SJCRH30 (cell line): ENCODE measurements around the gene CCDC88C. TPM values are rescaled to one million over a fixed set of nuclear protein-coding genes. Genes with fewer than 3 reads are reported as not detected.

Experiments
- DNase-seq, 2 experiments: peaks; one replicate each; pipeline ENCODE4 v3.0.0-alpha.2; 2015 to 2020
- H3K27ac ChIP-seq: fragments of 250-450 bp; sonication (Bioruptor Pico); 2 replicates; pipeline ENCODE4 v1.5.1; 2020; ENCODE audit warnings: mild to moderate bottlenecking, moderate library complexity
- H3K27me3 ChIP-seq: fragments of 250-450 bp; sonication (Bioruptor Pico); 2 replicates; pipeline ENCODE4 v1.5.1; 2020; ENCODE audit warnings: mild to moderate bottlenecking, moderate library complexity
- H3K36me3 ChIP-seq: fragments of 250-450 bp; sonication (Bioruptor Pico); 2 replicates; pipeline ENCODE4 v1.5.1; 2020; ENCODE audit warnings: mild to moderate bottlenecking, moderate library complexity
- H3K4me1 ChIP-seq: fragments of 250-450 bp; sonication (Bioruptor Pico); 2 replicates; pipeline ENCODE4 v1.5.1; 2020; ENCODE audit warnings: mild to moderate bottlenecking, moderate library complexity
- H3K4me3 ChIP-seq: fragments of 250-450 bp; sonication (Bioruptor Pico); 2 replicates; pipeline ENCODE4 v1.5.1; 2020; ENCODE audit warnings: mild to moderate bottlenecking, moderate library complexity
- H3K9me3 ChIP-seq: fragments of 250-450 bp; sonication (Bioruptor Pico); replicated peaks from 2 replicates; pipeline ENCODE4 v1.5.1; 2020; ENCODE audit warnings: mild to moderate bottlenecking, moderate library complexity
- total RNA-seq: library from RNA; depleted of rRNA; stranded (reverse); fragments of >200 nt; shearing (Covaris generic); gene quantifications from 2 replicates; pipeline ENCODE4 v1.2.3, GENCODE V29; 2014

Gene CCDC88C
- total RNA-seq, 1 experiment from 2014 or later: 8.9 TPM

GRCh38 chr14:91371990-91372375 lies 45.6 kb downstream of the CCDC88C start:
- Histone ChIP-seq H3K4me1 (peaks cover 46% of the 10 kb centered on the region), H3K27ac (no peak overlapping the region), H3K9me3 (no peaks in the 10 kb centered on the region), H3K4me3 (no peak overlapping the region), H3K27me3 (no peaks in the 10 kb centered on the region), H3K36me3 (no peaks in the 10 kb centered on the region)
- DNase-seq: no peak

- Histone ChIP-seq H3K36me3 (no peaks in the 10 kb centered on the region), H3K27ac (no peak overlapping the region), H3K4me3 (no peak overlapping the region), H3K4me1 (peaks cover 46% of the 10 kb centered on the region), H3K9me3 (no peaks in the 10 kb centered on the region), H3K27me3 (no peaks in the 10 kb centered on the region)
- DNase-seq: peak in 1 of 2 experiments; percentile 21
Measured at GRCh38 chr14:91371011-91371989, 46.3 kb downstream of the CCDC88C start.

DNA sequence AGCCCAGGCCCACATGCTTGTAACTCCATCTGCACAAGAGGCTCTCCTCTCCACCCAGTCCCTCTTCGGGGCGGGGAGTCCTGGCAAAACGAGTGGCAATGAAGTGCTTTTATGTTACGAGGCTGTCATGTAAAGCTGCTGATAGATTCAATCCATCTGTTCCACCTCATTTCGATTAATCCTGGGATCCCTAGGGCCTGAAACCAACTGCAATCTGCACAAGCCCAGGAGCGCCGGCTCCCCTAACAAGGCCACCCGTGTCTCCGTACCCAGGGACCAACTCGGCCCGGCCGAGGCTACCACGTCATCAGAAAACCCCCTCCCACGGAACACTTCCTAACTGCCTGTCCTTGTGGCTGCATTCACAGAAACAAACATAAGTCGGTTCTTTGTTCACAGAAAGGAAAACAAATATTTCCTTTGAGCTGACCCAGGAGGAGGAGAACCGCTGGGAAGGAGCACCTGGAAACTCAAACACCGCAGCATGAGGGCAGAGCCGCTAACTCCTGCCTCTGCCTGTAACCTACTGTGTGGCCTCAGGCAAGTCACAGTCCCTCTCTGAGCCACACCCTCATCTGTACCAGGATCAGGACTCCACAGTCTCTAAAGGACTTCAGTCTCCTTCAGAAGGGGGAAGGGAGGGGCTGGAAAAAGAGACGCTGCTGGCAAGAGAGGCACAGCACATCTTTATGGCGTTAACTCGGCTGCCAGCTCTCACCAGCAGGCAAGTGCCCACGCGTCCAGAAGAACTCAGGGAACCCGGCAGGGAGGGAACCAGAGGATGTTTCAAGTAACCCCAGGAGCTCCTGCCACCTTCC lies 47.8 kb downstream of the CCDC88C start:
- H3K9me3 ChIP-seq: no peaks in the 10 kb centered on the region
- peak overlapping the region; percentile 18 for H3K4me3 ChIP-seq
- peak; percentile 48 to 69 for DNase-seq
- H3K36me3 ChIP-seq: no peaks in the 10 kb centered on the region
- H3K27me3 ChIP-seq: no peaks in the 10 kb centered on the region
- H3K27ac ChIP-seq: 0 out of 2 replicates have a peak overlapping the region, but pooled peaks have one; percentile 5
- H3K4me1 ChIP-seq: peaks cover 33% of the 10 kb centered on the region

GRCh38 chr14:91368776-91369416 lies 48.7 kb downstream of the CCDC88C start:
- Histone ChIP-seq H3K9me3 (no peaks in the 10 kb centered on the region), H3K4me1 (peaks cover 23% of the 10 kb centered on the region), H3K27ac (no peak overlapping the region), H3K27me3 (no peaks in the 10 kb centered on the region), H3K36me3 (no peaks in the 10 kb centered on the region), H3K4me3 (no peak overlapping the region)
- no peak for DNase-seq

- peaks cover 9% of the 10 kb centered on the region for H3K4me1 ChIP-seq
- no peak overlapping the region for H3K27ac ChIP-seq
- DNase-seq: no peak
- no peaks in the 10 kb centered on the region for H3K9me3 ChIP-seq
- no peak overlapping the region for H3K4me3 ChIP-seq
- H3K36me3 ChIP-seq: no peaks in the 10 kb centered on the region
- no peaks in the 10 kb centered on the region for H3K27me3 ChIP-seq
Measured at GRCh38 chr14:91367173-91368171, 50.1 kb downstream of the CCDC88C start.

DNA sequence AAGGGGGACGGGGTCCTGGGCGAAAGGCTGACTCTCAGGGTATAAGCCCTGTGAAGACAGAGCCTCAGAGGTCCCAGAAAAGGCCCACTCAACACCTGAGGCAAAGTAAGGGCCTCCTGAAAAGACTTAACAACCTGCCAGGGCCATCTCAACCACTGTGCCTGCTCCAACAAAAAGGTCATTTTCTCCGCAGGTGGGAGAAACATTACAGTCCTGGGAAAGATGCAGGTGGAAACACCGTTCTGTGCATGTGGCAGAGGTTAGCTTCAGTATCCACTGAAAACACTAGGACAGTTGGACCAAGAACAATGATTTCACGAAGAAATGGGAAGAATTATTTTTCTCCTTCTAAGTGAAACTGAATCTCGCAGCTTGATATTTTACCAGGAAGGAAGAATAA lies 50.9 kb downstream of the CCDC88C start:
- no peak for DNase-seq
- Histone ChIP-seq H3K27me3 (no peaks in the 10 kb centered on the region), H3K4me3 (no peak overlapping the region), H3K36me3 (no peaks in the 10 kb centered on the region), H3K9me3 (no peaks in the 10 kb centered on the region), H3K4me1 (peaks cover 9% of the 10 kb centered on the region; the same call in 1 of the 2 replicates), H3K27ac (no peak overlapping the region)

DNA sequence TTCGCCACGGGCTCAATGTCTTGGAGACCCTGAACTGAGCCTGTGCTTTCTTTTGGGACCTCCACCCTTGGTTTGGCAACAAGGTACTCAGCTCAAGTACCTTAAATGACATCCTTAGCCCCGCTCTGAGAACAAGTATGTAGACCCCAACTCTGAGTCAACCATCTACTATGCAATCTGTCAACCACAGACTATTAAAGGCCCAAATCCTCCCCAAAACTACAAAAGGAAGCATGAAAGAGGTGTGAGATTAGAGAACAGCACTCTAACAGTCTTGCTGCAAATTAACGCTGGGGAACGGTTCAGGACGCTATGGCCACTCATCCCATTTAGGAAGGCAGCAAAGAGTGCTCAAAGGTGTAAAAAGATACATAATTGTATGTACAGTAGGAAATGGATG lies 52.1 kb downstream of the CCDC88C start:
- no peak overlapping the region for H3K4me3 ChIP-seq
- no peaks in the 10 kb centered on the region for H3K27me3 ChIP-seq
- no peaks in the 10 kb centered on the region for H3K9me3 ChIP-seq
- DNase-seq: no peak
- H3K4me1 ChIP-seq: peaks cover 9% of the 10 kb centered on the region; the same call in 1 of the 2 replicates
- H3K27ac ChIP-seq: no peak overlapping the region
- no peaks in the 10 kb centered on the region for H3K36me3 ChIP-seq

DNA sequence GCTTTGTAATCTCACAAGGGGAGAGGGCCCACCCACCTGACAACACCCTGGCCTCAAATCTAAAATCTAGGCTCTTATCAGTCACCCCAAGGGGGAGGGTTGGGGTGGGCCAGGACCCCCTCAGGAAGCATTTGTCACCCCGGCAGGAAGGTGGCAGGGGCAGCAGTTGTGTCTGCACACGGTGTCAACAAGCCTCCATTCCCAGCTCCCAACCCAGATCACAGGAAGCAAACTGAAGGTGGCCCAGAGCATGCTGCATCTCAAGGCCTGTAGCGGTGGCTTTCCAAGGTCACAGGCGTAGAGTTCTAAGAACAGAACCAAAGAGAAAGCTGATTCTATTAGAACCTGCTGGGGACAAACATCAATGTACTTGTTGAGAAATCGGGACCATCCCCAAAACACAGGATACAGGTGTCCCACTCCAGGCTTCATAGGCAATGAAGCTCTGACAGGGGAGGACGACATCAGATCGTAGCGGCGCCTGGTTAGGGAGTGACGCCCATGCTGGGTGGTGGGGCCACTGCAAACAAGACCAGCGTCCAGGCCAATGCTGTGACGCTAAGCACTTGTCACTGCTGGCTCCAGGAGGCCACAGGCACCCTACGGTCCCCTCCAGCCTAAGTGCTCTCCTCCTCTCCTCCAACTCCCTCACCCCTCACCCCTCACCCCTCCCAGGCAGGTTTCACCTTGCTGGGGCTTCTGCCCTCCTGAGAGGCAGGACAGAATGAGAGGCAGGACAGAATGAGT lies 52.9 kb downstream of the CCDC88C start:
- no peak overlapping the region for H3K27ac ChIP-seq
- H3K9me3 ChIP-seq: no peaks in the 10 kb centered on the region
- no peaks in the 10 kb centered on the region for H3K36me3 ChIP-seq
- peaks cover 4% of the 10 kb centered on the region for H3K4me1 ChIP-seq
- no peak for DNase-seq
- no peaks in the 10 kb centered on the region for H3K27me3 ChIP-seq
- no peak overlapping the region for H3K4me3 ChIP-seq

GRCh38 chr14:91363776-91364523 lies 53.7 kb downstream of the CCDC88C start:
- Histone ChIP-seq H3K9me3 (no peaks in the 10 kb centered on the region), H3K27me3 (no peaks in the 10 kb centered on the region), H3K4me3 (no peak overlapping the region), H3K4me1 (peaks cover 6% of the 10 kb centered on the region), H3K27ac (no peak overlapping the region), H3K36me3 (no peaks in the 10 kb centered on the region)
- no peak for DNase-seq

DNA sequence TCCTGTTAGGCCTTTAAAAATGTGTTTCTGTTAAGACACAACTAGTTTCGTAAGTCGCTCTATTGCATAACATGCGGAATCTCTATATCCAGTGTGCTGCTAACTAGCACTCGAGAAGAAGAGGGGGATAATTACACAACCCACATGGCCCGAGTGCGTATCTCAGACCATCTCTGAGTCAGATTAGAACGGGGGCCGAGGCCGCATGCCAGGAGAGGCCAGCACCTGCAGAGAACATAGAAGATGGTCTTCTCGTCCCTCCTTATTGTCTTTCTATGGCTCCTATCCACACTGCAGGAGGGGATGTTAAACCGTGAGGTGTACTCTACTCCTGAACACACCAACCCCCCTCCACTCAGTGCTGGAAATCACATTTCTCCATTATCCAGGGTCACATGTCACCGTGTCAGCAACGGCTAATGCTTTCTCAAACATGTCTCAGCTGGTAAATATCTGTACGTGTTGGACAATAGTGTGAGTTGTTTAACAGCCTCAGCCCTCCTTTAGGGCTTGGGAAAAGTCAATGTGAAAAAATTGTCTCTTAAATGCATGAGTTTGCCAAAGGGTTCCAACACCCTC lies 56.3 kb downstream of the CCDC88C start:
- no peak for DNase-seq
- Histone ChIP-seq H3K9me3 (no peaks in the 10 kb centered on the region), H3K27ac (no peak overlapping the region), H3K27me3 (no peaks in the 10 kb centered on the region), H3K36me3 (no peaks in the 10 kb centered on the region), H3K4me1 (peaks cover 6% of the 10 kb centered on the region), H3K4me3 (no peak overlapping the region)

GRCh38 chr14:91360490-91361232 lies 57.0 kb downstream of the CCDC88C start:
- H3K36me3 ChIP-seq: no peaks in the 10 kb centered on the region
- H3K27me3 ChIP-seq: no peaks in the 10 kb centered on the region
- H3K4me3 ChIP-seq: no peak overlapping the region
- H3K4me1 ChIP-seq: peaks cover 6% of the 10 kb centered on the region
- no peak overlapping the region for H3K27ac ChIP-seq
- H3K9me3 ChIP-seq: no peaks in the 10 kb centered on the region
- DNase-seq: no peak

GRCh38 chr14:91358654-91359220 lies 58.9 kb downstream of the CCDC88C start:
- H3K9me3 ChIP-seq: no peaks in the 10 kb centered on the region
- no peak for DNase-seq
- H3K36me3 ChIP-seq: no peaks in the 10 kb centered on the region
- no peak overlapping the region for H3K4me3 ChIP-seq
- H3K27me3 ChIP-seq: no peaks in the 10 kb centered on the region
- H3K27ac ChIP-seq: no peak overlapping the region
- peaks cover 21% of the 10 kb centered on the region for H3K4me1 ChIP-seq
